OCI-LY1 (cell line): ENCODE data around the gene XYLB.

Experiments
- CTCF ChIP-seq: fragments of 200-600 bp; sonication (generic), shearing (Covaris generic); IDR thresholded peaks from 2 replicates; pipeline ENCODE4 v1.5.1; 2017; ENCODE audit warnings: mild to moderate bottlenecking, antibody characterized with exemption, low read length, moderate library complexity, mixed read lengths
- EZH2 ChIP-seq: fragments of 200-600 bp; sonication (generic), shearing (Covaris generic); IDR thresholded peaks from 2 replicates; pipeline ENCODE4 v1.8.0; 2017; ENCODE audit warnings: borderline replicate concordance, mixed run types, mild to moderate bottlenecking, antibody characterized with exemption, low read length, moderate library complexity, mixed read lengths

GRCh38 chr3:38313695-38314094 lies 32.9 kb upstream of the XYLB start:
- TF ChIP-seq CTCF = no peak
- no peak for TF ChIP-seq EZH2
